Activated naive CD8-positive, alpha-beta T cell treated with anti-CD3 and anti-CD28 coated beads, Interleukin-2, amount 50 U/mL, for 24 hours (primary cell): Measurements from ENCODE around the gene NRP2.
A peak's percentile ranks its signal among the peaks of the same experiment; 100 is the strongest.

Experiments used
- ATAC-seq: fragments of 150-1000 bp; cut with Tn5 transposase; one replicate; pipeline ENCODE4 v1.10.0; 2021
- DNase-seq: peaks from one replicate; pipeline ENCODE4 v3.0.0; 2021
- H3K27ac Mint-ChIP-seq: one replicate; pipeline ENCODE4 v1.8.0; 2021; ENCODE audit warnings: mild to moderate bottlenecking, mixed read lengths
- H3K27me3 Mint-ChIP-seq: one replicate; pipeline ENCODE4 v1.8.0; 2021; ENCODE audit warnings: mixed read lengths
- H3K36me3 Mint-ChIP-seq: one replicate; pipeline ENCODE4 v1.8.0; 2021; ENCODE audit warnings: low read depth, mixed read lengths
- H3K4me1 Mint-ChIP-seq: one replicate; pipeline ENCODE4 v1.8.0; 2021; ENCODE audit warnings: mixed read lengths
- H3K4me3 Mint-ChIP-seq: one replicate; pipeline ENCODE4 v1.8.0; 2021; ENCODE audit warnings: mild to moderate bottlenecking, moderate library complexity, mixed read lengths
- H3K9me3 Mint-ChIP-seq: one replicate; pipeline ENCODE4 v1.8.0; 2021; ENCODE audit warnings: mixed read lengths

Gene NRP2

DNA sequence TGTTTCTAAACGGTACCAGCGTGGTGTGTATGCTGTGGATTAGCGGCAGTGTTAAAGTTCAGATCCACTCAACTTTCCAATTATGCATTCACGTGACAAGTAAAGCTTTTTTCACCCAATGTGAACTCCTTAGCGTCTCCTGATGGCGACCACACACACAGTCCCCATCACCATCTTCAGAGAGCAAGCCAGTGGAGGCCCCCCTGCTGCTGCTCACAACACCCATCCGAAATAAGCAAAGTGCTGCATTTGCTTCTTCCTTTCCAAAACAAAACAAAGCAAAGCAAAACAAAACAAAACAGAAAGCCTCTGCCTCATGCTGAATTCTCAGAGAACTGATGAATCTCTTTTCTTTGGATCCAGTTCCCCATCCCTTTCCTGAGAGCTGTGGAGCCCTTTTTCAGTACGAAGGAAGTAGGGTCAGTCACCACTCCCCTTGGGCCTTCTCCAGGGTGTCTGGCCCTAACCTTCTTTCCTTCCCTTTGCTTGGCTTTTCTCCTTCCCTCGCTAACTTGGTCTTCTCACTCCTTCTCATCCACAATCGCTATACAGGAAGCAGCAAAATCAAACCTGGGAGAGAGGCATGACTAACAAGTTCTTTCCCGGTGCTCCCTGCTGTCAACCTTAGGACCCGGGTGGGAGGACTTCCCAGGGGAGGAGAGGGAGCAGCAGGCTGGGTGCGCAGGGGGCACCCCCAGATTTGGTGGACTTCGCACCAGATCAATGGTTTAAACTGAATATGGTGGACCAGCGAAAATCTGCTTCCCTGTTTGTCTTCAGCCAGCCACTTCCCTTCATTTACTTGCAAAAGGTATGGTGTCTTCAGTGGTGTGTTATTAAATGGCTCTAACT, 56.0 kb downstream of the NRP2 start:
- Mint-ChIP-seq H3K27ac (no peak overlapping the region), H3K9me3 (no peaks in the 10 kb centered on the region)

DNA sequence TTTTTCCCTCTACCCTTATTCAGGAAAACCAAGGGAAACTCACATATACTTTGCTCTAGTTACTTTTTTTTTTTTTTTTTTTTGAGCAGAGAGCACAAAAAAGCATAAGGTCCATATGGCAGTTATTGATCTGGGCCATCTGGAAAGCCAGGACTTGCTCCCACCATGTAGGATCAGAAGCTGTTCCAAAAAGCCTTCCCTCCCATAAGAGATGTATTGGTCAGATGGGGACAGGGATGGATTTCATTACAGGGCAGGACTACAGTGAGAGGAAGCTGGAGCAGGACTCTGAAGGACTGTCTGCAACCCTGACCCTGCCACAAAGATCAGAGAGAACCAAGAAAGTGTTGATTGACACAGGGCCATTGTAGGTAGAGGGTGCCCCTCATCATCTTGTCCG, 57.3 kb downstream of the NRP2 start:
- DNase-seq (no peak), ATAC-seq (no peak)
- no peaks in the 10 kb centered on the region for H3K36me3 Mint-ChIP-seq
- H3K27ac Mint-ChIP-seq, result no peak overlapping the region
- no peaks in the 10 kb centered on the region for H3K9me3 Mint-ChIP-seq
- H3K4me3 Mint-ChIP-seq, result no peak overlapping the region
- H3K4me1 Mint-ChIP-seq, result no peaks in the 10 kb centered on the region
- peaks cover 3% of the 10 kb centered on the region for H3K27me3 Mint-ChIP-seq

More for the DNA sequence above, 56.0 kb downstream of the NRP2 start:
- ATAC-seq (no peak), DNase-seq (no peak)
- no peaks in the 10 kb centered on the region for H3K4me1 Mint-ChIP-seq
- no peak overlapping the region for H3K4me3 Mint-ChIP-seq
- peaks cover 3% of the 10 kb centered on the region for H3K27me3 Mint-ChIP-seq
- no peaks in the 10 kb centered on the region for H3K36me3 Mint-ChIP-seq

GRCh38 chr2:205740381-205740780, 58.1 kb downstream of the NRP2 start:
- H3K27me3 Mint-ChIP-seq, result peaks cover 3% of the 10 kb centered on the region
- no peaks in the 10 kb centered on the region for H3K9me3 Mint-ChIP-seq
- no peak overlapping the region for H3K4me3 Mint-ChIP-seq
- no peaks in the 10 kb centered on the region for H3K4me1 Mint-ChIP-seq
- DNase-seq (no peak), ATAC-seq (no peak)
- no peaks in the 10 kb centered on the region for H3K36me3 Mint-ChIP-seq
- H3K27ac Mint-ChIP-seq, result no peak overlapping the region

DNA sequence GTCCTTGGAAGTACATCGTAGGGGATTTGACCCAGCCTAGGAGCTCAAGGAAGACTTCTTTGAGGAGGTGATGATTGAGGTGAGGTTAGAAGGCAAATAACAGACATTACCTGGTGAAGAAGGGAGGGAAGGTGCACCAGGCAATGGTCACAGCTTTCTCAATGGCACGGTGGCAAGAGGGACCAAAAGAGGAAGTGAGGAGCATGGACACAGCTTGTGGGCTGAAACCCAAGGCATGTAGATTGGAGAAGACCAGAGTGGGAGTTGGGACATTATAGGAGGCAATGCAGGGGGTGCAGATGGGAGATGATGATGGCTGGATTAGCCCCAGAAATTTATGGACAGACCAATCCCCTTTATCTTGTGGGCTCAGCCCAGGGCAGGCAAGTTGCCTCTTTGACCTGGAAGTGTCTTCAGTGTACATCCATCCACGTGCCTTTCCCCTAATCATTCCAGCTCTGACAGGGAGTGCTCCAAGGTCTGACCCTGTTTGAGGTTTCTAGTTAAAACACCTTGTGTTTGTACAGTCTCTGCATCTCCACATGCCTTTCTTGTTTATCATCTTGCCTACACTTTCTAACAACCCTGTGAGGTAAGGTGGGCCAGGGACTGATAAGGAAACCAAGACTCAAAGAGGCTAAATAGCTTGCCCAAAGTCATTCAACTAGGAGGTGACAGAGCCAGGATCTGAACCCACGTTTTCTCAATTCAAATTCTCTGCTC, 59.1 kb downstream of the NRP2 start:
- no peak for DNase-seq
- Mint-ChIP-seq H3K9me3 (no peaks in the 10 kb centered on the region), H3K27me3 (peaks cover 3% of the 10 kb centered on the region), H3K4me3 (no peak overlapping the region), H3K27ac (no peak overlapping the region), H3K4me1 (no peaks in the 10 kb centered on the region), H3K36me3 (no peaks in the 10 kb centered on the region)
- no peak for ATAC-seq

DNA sequence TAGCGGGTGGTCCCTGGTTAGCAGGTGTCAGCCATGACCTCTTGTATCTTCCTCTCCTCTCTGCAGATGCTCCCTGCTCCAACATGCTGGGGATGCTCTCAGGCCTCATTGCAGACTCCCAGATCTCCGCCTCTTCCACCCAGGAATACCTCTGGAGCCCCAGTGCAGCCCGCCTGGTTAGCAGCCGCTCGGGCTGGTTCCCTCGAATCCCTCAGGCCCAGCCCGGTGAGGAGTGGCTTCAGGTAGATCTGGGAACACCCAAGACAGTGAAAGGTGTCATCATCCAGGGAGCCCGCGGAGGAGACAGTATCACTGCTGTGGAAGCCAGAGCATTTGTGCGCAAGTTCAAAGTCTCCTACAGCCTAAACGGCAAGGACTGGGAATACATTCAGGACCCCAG, 60.8 kb downstream of the NRP2 start:
- H3K27ac Mint-ChIP-seq, result no peak overlapping the region
- no peaks in the 10 kb centered on the region for H3K4me1 Mint-ChIP-seq
- peaks cover 5% of the 10 kb centered on the region for H3K27me3 Mint-ChIP-seq
- no peaks in the 10 kb centered on the region for H3K36me3 Mint-ChIP-seq
- DNase-seq (no peak), ATAC-seq (no peak)
- no peak overlapping the region for H3K4me3 Mint-ChIP-seq
- H3K9me3 Mint-ChIP-seq, result no peaks in the 10 kb centered on the region

GRCh38 chr2:205744074-205744591, 61.8 kb downstream of the NRP2 start:
- H3K9me3 Mint-ChIP-seq, result no peaks in the 10 kb centered on the region
- H3K27ac Mint-ChIP-seq, result no peak overlapping the region
- no peak for ATAC-seq
- DNase-seq, result no peak
- H3K36me3 Mint-ChIP-seq, result no peaks in the 10 kb centered on the region
- H3K4me1 Mint-ChIP-seq, result no peaks in the 10 kb centered on the region
- no peak overlapping the region for H3K4me3 Mint-ChIP-seq
- peaks cover 6% of the 10 kb centered on the region for H3K27me3 Mint-ChIP-seq

DNA sequence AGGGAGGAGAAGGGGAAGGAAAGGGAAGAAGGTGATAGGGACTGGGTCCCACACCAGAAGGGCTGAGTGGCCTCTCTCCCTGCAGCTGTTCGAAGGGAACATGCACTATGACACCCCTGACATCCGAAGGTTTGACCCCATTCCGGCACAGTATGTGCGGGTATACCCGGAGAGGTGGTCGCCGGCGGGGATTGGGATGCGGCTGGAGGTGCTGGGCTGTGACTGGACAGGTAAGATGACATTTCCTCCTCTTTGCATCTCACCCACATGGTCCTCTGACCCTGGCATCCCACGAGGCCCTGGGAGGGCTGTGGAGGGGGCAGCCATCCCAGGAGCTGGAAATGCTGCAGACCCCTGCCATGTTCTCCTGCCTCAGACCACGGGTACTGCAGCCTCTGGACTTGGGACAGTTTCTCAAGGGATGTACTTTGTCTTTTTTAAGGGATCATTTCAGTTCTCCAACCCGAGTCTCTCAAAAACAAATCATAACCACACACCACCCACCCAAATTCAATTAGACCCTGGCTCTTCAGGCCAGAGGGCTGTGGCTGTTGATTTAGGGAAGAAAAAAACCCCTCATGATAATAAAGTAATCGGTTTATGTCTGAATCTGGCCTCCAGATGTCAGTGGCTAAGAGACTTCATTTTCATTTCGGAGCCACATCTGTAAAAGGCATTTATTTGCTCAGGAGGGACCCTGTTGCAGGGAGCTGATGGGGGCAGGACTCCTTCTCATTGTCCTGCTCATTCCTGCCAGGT, 63.5 kb downstream of the NRP2 start:
- H3K4me1 Mint-ChIP-seq, result no peaks in the 10 kb centered on the region
- H3K4me3 Mint-ChIP-seq, result no peak overlapping the region
- ATAC-seq (no peak), DNase-seq (no peak)
- H3K27ac Mint-ChIP-seq, result no peak overlapping the region
- H3K9me3 Mint-ChIP-seq, result no peaks in the 10 kb centered on the region
- H3K36me3 Mint-ChIP-seq, result no peaks in the 10 kb centered on the region
- peaks cover 10% of the 10 kb centered on the region for H3K27me3 Mint-ChIP-seq

DNA sequence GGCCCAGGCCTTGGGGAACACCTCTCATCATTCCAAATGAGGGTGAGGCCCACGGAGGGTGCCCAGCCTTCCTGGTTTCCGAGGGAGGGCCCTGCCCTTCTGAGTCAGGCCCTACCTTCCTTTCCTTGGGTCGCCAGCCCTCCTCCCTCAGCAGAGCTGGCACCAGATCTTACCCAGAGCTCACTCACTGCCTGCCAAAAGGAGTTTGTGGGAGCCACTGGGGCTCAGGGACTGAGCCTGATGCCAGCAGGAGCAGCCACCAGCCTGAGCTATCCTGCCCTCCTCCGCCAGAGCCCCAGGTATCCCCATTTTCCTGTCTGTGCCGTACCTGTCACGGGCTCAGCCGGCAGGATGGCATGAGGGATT, 64.1 kb downstream of the NRP2 start:
- Mint-ChIP-seq H3K27ac (no peak overlapping the region), H3K36me3 (no peaks in the 10 kb centered on the region), H3K4me3 (no peak overlapping the region), H3K9me3 (no peaks in the 10 kb centered on the region), H3K4me1 (no peaks in the 10 kb centered on the region), H3K27me3 (peaks cover 8% of the 10 kb centered on the region)
- no peak for ATAC-seq
- DNase-seq, result no peak

DNA sequence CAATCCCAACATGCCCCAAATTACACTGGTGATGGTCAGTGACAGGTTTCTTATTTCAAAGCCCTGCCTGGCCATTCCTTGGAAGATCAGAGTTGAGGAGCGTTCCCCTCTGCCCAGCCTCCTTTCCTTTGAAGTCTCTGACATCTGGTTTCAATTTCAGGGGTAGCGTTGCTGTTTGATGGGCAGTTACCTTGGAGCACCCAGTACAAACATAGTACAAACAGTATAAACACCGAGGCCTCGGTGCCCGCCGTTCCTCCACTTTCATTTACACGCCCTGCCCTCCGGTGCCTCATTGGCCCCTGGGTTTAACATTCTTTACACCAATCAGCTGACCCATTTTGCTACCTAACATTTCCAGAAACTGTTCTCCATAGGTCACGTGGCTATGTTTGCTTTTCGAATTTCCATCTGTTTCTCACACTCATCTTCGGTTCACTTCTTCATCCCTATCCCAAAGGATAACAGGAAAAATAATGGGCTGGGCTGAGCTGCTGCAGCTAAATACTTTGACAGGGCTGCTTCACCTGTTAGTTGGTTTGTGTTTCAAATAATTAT, 65.6 kb downstream of the NRP2 start:
- no peak for ATAC-seq
- no peak overlapping the region for H3K27ac Mint-ChIP-seq
- H3K4me1 Mint-ChIP-seq, result no peaks in the 10 kb centered on the region
- H3K36me3 Mint-ChIP-seq, result no peaks in the 10 kb centered on the region
- H3K4me3 Mint-ChIP-seq, result no peak overlapping the region
- no peaks in the 10 kb centered on the region for H3K9me3 Mint-ChIP-seq
- DNase-seq, result no peak
- peaks cover 10% of the 10 kb centered on the region for H3K27me3 Mint-ChIP-seq

GRCh38 chr2:205748639-205749038, 66.3 kb downstream of the NRP2 start:
- Mint-ChIP-seq H3K9me3 (no peaks in the 10 kb centered on the region), H3K4me1 (no peaks in the 10 kb centered on the region)
- peak; percentile 37 for ATAC-seq

DNA sequence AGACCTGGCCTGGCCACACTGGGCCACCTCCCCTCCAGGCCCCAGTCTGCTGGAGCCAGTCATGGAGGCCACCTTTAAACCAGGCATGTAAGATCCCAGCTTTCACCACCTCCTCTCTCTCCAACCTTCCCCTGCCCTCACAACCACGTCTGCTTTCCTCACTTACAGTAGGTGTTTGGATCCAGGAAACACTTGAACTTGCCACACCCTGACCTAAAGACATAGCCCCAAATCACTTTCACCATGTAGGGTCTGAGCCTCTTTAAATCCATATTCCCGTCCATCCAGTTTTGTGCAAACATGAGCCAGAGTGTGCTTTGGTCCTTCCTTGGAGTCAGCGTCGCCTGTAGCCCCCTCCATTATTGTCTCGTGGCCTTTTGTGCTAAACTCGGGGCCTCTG, 66.8 kb downstream of the NRP2 start:
- Mint-ChIP-seq H3K9me3 (no peaks in the 10 kb centered on the region), H3K4me3 (no peak overlapping the region), H3K4me1 (no peaks in the 10 kb centered on the region), H3K27me3 (peaks cover 10% of the 10 kb centered on the region), H3K27ac (no peak overlapping the region), H3K36me3 (no peaks in the 10 kb centered on the region)
- DNase-seq (no peak), ATAC-seq (no peak)

More at GRCh38 chr2:205748639-205749038, 66.3 kb downstream of the NRP2 start:
- no peak for DNase-seq
- Mint-ChIP-seq H3K27ac (no peak overlapping the region), H3K27me3 (peaks cover 10% of the 10 kb centered on the region), H3K4me3 (no peak overlapping the region), H3K36me3 (no peaks in the 10 kb centered on the region)

DNA sequence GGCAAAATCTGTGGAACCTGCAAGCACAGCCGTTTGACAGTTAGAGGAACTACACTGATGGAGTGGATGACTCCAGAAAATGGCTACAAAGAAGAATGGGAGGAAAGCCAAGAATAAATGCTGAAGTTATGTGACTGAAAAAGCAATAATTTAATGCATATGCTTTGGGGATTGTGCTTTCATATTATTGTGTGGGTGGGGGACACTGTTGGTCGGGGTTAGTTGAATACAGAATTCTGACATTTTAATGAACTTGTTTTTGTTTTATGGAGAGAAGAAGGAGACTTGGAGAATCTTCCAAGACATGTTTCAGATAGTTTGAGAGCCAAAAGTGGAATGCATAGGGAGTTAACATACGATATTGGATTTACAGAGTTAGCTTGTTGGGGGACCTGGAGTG, 68.5 kb downstream of the NRP2 start:
- Mint-ChIP-seq H3K27ac (no peak overlapping the region), H3K4me3 (no peak overlapping the region), H3K27me3 (peaks cover 10% of the 10 kb centered on the region), H3K4me1 (no peaks in the 10 kb centered on the region), H3K9me3 (no peaks in the 10 kb centered on the region), H3K36me3 (no peaks in the 10 kb centered on the region)
- ATAC-seq, result no peak
- DNase-seq, result no peak

DNA sequence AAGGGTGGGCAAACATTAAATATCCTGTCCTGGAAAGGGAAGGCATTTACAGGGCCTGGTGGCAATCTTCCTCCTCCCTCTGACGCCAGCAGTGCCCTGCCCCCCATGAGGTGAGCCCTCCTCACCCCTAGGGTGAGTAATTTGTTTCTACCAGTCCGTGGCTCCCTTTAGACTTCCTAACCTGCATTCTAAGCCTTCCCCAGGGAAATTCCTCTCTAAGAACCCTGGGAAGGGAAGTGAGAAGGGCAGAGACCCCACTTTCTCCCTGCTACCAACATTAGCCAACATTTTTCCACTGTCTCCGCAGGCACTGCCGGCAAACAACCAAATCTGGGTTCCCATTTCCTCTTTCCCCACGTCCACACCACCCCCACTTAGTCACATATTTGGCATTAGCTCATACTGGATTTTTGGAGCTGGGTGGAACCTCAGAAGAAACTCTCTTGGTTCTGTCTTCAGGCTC, 69.3 kb downstream of the NRP2 start:
- Mint-ChIP-seq H3K9me3 (no peaks in the 10 kb centered on the region), H3K4me1 (no peaks in the 10 kb centered on the region), H3K27me3 (peaks cover 10% of the 10 kb centered on the region), H3K36me3 (no peaks in the 10 kb centered on the region), H3K27ac (no peak overlapping the region), H3K4me3 (no peak overlapping the region)
- DNase-seq (no peak), ATAC-seq (no peak)

DNA sequence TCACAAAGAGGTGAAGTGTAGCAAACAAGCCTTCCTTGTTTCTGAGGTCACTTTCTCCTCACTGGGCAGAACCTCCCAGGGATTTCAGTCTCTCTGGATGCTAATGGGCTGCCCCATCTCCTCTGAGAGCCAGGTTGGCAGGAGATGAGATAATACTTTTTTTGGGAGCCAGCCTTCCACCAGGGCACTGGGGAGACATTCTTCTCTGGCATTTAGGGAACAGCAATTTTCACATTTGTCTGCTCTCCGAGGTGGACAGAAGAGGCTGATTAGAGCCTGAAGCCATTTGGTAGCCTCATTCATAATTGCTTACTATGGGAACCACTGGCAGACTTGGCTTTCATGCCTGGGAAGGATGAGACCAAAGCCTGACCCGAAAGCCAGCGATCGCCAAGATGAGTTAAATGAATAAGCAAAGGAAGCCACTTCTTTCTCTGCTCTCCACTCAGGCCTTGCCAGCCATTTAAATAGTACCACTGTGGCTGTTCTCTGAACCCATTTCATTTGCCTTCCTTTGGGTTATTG, 70.1 kb downstream of the NRP2 start:
- peaks cover 10% of the 10 kb centered on the region for H3K27me3 Mint-ChIP-seq
- no peak for DNase-seq

More for the DNA sequence above, 70.1 kb downstream of the NRP2 start:
- ATAC-seq, result no peak
- no peaks in the 10 kb centered on the region for H3K4me1 Mint-ChIP-seq
- H3K9me3 Mint-ChIP-seq, result no peaks in the 10 kb centered on the region
- no peak overlapping the region for H3K27ac Mint-ChIP-seq
- no peak overlapping the region for H3K4me3 Mint-ChIP-seq
- no peaks in the 10 kb centered on the region for H3K36me3 Mint-ChIP-seq
